GM13976 (cell line): ENCODE results near the gene TMEM131L.

ENCODE experiments used
- DNase-seq: peaks from one replicate; pipeline ENCODE4 v3.0.0; 2012; ENCODE audit warnings: low spot score
- in situ Hi-C: fragments of 300-500 bp; cut with MboI; formaldehyde crosslinking; loops from one replicate; pipeline ENCODE4 v1.12.0; 2022; ENCODE audit warnings: low sequenced_read_pairs, mixed read lengths, inconsistent platforms; ENCODE audit not compliant: unreplicated experiment
- TF ChIP-seq, protein P1 (sequence below): IDR thresholded peaks from 2 replicates; pipeline ENCODE4 v1.5.1; 2012; ENCODE audit warnings: borderline replicate concordance, mild to moderate bottlenecking; ENCODE audit not compliant: insufficient read depth; ENCODE audit errors: extremely low read depth, missing control alignments, control extremely low read depth

TMEM131L gene

DNA sequence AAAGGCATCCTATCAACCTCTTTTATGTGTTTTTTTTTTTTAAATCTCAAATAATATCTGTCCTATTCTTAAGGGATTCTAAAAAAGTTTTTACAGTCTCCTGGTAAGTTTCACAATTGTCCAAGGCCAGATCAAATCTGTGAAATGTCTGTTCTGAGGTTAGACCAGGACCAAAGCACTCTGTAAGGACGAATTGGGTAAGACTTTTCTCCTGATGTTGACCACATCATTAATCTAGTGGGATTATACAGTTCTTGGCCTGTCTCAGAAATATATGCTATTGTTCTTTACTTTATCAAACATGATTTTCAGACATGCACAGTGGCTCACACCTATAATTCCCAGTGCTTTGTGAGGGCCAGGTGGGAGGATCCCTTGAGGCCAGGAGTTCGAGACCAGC lies 45.8 kb upstream of the TMEM131L start:
- no peak for DNase-seq
- in situ Hi-C loops: no loop called here
- TF ChIP-seq, protein P1, sequence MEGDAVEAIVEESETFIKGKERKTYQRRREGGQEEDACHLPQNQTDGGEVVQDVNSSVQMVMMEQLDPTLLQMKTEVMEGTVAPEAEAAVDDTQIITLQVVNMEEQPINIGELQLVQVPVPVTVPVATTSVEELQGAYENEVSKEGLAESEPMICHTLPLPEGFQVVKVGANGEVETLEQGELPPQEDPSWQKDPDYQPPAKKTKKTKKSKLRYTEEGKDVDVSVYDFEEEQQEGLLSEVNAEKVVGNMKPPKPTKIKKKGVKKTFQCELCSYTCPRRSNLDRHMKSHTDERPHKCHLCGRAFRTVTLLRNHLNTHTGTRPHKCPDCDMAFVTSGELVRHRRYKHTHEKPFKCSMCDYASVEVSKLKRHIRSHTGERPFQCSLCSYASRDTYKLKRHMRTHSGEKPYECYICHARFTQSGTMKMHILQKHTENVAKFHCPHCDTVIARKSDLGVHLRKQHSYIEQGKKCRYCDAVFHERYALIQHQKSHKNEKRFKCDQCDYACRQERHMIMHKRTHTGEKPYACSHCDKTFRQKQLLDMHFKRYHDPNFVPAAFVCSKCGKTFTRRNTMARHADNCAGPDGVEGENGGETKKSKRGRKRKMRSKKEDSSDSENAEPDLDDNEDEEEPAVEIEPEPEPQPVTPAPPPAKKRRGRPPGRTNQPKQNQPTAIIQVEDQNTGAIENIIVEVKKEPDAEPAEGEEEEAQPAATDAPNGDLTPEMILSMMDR: no peak

DNA sequence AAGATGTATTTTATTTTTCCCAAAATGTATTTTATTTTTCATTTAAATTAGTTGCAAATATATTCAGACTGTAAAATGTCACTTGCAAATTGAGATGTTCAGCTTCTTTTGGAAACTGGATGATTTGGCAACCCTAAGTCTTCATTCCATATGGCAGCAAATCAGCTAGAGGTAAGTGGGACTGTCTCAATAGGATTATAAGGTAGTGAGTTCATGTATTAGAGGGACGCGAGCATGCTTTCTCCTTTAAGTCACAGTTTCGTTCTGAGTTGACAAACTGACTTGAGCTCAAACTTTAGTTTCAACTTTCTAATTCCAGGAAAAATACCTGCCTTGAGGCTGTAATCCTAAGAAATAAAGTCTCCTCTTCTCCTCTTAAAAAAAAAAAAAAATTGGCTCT lies 44.2 kb upstream of the TMEM131L start:
- in situ Hi-C loops: no loop called here
- peak; percentile 54 for DNase-seq
- TF ChIP-seq, protein P1: no peak

GRCh38 chr4:153426207-153426885 lies 39.8 kb upstream of the TMEM131L start:
- TF ChIP-seq, protein P1: no peak
- no peak for DNase-seq
- in situ Hi-C loops: no loop called here

- TF ChIP-seq, protein P1: no peak
- in situ Hi-C loops: no loop called here
- no peak for DNase-seq
Observed at GRCh38 chr4:153427363-153428071, 38.6 kb upstream of the TMEM131L start.

GRCh38 chr4:153428941-153429475 lies 37.2 kb upstream of the TMEM131L start:
- TF ChIP-seq, protein P1: no peak
- in situ Hi-C loops: no loop called here
- no peak for DNase-seq

GRCh38 chr4:153432965-153433753 lies 33.0 kb upstream of the TMEM131L start:
- in situ Hi-C loops: loop anchor here (10.0 kb wide), 1 partner anchor 92 kb away; no protein-coding TSS in a partner anchor
- TF ChIP-seq, protein P1: peak; percentile 86
- peak; percentile 76 for DNase-seq
